ENCODE measurements around the gene ADAMTS7.
"Not testable (repeated sequence)": the region's sequence is repeated elsewhere in the genome, so short reads cannot be mapped to it uniquely, and the experiment has no call there.

The ADAMTS7 gene

DNA sequence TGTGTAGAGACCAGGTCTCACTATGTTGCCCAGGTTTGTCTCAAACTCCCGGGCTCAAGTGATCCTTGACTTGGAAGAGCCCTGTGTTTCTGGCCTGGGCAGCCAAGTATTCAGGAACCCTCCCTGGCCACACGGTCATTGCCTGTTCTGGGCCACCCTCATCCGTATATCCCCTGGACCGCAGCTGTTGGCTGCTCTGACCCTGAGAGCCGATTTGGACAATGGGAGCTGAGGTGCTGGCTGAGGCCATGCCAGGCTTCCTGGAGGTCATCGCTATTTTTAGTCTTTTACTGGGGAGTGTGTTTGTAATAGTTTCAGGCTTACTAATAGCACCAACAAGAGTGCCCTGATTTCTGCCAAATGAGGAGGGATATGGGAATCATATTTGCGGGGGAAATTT lies 60.7 kb downstream of the ADAMTS7 start:
- no peak for DNase-seq

DNA sequence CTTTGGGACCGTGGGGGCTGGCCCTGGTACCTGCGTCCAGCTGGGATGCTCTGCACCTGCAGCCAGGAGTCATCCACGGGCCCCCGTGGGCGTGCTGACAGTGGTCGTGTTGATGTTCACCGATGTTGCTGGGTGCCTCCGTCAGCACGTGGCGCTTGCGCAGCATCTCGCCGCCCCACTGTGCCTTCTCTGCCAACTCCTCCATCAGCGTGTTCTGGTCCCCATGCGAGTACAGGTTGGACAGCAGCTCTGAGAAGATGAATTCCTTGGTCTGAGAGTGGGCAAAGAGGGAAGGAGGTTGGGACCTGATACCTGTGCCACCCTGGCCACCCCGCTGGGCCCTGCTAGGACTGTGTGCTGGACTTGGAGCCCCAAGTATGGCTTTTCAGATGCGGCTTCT lies 61.4 kb downstream of the ADAMTS7 start:
- no peak for DNase-seq

DNA sequence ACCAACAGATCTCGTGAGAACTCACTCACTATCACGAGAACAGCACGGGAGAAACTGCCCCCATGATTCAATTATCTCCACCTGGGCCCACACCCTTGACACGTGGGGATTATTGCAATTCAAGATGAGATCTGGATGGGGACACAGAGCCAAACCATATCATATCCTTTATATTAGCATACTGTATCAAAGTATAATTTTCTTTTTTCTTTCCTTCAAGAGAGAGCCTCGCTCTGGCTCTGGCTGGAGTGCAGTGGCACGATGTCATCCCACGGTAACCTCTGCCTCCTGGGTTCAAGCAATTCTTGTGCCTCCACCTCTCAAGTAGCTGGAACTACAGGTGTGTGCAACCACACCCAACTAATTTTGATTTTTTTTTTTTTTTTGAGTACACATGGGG lies 63.4 kb downstream of the ADAMTS7 start:
- DNase-seq: not testable (repeated sequence)

DNA sequence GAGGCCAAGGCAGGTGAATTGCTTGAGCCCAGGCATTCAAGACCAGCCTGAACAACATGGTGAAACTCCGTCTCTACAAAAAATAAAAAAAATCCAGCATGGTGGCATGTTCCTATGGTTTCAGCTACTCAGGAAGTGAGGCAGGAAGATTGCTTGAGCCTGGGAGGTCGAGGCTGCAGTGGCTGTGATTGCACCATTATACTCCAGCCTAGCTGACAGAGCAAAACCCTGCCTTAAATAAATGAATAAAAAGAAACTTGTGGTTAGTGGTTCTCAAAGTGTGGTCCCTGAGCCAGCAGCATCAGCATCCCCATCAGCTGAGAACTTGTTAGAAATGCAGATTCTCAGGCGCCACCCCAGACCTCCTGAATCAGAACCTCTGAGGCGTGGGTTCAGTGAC lies 69.6 kb downstream of the ADAMTS7 start:
- not testable (repeated sequence) for DNase-seq

DNA sequence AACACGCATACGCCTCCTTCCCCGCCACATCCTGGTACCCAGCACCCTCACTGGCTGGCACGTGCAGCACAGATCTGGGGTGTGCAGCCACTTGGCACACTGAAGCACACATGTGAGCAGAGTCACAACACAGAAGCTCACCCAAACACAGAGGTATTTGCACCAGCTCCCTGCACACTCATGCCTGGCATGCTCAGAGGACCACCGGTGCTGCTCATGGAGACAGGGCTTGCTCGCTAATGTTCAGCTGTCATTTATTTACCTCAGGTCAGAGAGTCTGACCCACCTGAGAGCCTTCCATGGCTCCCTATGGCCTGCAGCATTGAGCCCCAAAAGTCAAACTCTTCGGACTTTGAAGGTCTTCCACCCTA lies 70.4 kb downstream of the ADAMTS7 start:
- no peak for DNase-seq

DNA sequence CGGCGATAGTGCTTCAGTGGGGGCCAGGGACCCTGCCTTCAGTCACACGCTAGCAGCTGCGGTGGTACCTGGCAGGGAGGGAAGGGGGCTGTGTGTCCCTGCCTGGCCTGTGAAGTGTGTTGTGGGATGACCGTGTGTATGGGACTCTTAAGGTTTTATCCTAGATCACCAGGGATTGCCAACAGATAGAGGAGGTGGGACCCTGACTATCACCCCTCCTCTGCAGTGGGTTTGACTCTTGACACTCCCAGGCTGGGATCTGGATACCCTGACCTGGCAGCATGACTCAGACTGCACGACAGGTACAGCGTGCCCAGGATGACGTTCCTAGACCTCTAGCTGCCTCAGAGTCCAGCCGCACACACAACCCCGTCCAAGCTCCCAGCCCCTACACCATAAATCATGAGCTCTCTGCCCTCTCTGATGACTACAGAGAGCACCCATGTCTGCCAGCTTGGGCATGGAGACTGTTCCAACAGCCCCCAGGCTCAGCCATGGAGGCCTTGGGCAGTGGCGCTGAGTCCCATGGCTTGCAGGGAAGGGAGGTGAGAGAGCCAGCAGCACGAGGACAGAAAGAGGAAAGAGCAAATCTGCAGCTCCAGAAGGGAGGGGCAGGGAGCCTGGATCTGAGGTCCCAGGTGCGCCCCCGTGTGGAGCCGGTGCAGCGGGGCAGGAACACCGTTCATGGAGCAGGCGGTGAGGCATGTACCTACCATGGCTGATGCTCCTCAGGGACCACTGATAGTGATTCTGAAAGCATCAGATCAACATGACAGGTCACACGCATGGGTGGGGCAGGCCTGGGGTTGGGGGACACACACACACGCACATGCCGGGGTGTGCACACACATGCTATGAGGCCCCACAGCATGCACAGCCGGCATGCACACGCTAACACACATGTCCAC lies 71.0 kb downstream of the ADAMTS7 start:
- peak; percentile 66 to 73 for DNase-seq

DNA sequence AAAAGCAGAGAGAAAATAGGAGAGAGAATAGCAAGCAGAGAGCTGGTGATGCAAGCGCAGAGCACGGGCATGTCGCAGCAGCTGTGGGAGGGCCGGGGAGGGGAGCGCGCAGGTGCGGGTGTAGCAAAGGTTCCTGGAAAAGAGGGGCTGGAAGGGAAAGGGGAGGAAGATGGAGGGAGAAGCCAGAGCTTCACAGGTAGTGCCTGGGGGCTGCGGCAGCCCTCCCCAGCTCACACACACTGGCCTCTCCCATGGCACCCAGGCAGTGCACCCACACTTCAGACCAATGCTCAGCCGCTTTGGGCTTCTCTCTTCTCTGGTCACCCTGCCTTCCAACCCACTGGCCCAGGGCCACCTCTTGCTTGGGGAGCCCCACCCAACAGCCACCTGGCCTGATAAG lies 72.1 kb downstream of the ADAMTS7 start:
- no peak for DNase-seq

DNA sequence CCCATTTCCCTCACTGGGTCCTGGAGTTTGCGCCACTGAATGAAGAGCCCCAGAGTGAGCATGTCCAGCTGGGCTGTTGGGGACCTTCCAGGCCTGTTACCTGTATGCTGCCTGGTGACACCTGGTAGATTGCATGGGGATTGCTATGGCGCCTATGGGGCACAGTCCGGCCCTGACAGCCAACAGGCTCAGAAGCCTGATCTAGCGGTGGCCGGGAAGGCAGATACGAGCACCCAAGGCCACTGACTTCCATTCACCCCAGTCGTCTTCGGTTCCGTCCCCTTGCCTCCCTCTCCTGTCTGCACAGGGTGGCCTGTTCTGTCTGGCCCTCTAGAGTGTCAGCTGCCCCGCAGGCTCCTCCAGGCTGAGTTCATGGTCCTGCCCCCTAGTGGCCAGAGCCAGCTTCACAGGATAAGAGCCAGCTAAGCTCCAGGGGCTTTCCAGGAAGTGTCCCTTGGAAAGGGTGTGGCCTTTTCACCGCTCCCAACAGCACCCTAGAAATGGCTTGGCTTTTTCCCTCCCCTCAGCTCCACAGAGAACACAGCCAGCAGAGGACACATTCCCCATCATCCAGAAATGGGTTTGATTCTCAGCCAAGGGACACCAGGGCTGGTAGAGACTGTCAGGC lies 73.2 kb downstream of the ADAMTS7 start:
- DNase-seq: peak; percentile 47 to 71

DNA sequence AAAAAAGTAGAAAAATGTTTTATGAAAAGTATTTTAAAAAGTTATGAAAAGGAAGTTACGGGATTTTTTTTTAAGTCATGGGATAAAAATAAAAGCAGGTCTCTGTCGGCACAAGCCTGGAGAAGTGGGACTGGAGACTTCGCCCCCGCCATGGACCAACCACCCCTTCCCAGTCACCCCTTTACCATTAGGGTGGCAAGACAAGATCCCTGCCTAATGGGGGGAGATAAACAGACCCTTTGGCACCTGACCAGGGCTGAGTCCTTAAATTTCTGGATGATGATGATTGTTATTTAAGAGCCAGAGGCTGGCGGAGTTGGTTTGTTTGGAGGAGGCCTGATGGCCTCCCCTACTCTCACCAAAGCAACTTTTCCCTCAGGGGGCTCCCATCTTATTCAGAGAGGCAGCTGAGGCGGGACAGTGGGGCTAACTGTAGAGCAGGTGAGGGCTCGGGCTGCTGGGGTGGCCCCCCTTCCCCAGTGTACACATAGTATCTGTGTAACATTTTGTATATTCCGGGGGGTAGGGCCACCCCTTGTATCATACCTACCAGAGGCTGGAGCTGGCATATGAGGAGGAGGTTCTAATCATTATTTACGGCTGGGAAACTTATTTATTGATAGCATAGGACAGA lies 74.0 kb downstream of the ADAMTS7 start:
- DNase-seq: no peak

DNA sequence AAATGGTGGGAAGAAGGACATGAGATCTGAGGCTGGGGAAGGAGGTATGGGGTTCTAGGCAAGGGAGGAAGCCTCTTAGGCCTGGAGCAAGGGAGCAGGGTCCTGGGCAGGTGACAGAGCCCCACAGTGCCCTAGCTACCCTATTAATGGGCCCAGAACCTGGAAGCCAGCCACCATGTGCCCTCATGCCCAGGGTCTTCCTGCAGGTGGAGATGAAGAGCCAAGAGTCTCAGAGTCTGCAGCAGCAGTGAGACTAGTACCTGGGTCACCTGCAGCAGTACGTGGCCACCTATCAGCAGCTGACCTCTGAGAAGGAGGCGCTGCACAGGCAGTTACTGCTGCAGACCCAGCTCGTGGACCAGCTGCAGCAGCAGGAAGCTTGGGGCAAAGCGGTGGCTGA lies 75.0 kb downstream of the ADAMTS7 start:
- DNase-seq: not testable (repeated sequence)

DNA sequence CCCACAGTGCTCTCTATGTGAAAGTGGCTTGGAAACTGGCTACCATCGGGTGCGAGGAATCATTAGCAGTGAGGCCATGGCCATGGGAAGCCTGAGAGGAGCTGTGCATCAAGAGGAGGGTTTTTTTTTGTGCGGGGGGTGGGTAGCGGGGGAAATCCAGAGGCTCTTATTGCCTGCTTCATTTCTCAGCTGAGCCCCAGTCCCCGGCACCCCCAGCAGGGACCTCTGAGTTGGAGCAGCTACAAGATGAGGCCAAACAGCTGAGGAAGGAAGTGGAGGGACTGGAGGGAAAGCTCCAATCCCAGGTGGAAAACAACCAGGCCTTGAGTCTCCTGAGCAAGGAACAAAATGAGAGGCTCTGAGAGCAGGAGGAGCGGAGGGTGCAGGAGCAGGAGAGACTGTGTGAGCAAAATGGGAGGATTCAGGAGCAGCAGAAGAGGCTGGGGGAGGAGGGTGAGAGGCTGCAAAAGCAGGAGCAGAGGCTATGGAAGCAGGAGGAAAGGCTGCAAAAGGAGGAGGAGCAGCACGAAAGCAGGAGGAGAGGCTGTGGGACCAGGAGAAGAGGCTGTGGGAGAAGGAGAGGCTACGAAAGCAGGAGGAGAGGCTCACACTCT lies 76.7 kb downstream of the ADAMTS7 start:
- DNase-seq: no peak

DNA sequence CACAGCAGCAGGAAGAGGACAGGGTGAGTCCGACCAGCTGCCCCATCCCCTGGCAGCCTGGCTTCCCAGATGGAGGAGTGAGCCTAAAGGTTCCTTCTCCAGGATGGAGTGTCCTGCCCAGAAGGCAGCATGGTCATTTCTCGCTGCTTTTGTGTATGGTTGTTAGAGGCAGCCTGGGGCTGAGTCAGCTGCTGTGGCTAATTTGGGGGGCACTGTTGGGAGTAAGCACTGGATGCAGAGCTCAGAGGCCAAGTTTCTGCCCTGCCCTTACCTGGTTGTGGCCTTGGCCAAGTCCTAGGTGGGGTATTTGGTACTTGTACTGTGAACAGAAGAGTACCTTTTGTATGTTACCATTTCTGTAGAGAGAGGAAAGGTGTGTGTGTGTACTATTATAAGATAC lies 78.6 kb downstream of the ADAMTS7 start:
- no peak for DNase-seq

DNA sequence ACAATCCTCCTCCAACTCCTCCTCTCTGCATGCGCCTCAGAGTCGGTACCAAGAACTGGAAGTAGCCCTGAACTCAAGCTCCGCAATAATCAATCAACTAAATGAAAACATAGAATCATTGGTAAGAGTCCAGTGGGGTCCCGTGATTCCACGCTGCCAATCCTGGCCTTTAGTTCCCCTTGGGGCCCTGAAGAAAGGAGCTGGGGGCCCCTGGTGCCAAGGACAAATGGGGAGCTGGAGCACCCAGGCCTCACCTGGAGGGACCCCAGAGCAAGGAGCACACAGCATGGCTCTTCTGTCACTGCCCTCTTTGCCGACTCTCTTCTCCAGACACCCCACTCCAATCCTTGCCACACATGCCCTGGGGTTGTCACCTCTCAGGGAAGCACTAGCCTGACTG lies 80.3 kb downstream of the ADAMTS7 start:
- DNase-seq: no peak

DNA sequence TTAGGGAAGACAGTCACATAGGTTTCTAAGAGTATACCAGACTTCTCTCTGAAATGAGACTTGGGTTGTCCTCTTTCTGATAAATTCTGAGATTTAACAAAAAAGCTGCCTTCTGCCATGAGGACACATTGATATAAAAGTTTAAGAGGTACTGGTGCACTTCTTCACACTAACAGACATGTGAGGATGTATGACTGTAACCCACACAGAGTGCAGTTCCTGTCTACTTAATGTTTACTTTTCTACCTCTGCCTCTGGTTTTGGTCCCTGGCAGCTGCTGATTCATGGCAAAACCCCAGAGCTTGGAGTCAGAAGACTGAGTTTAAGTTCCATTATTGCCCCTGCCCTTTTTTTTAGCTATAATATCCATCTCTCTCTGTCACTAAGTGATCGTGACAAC lies 82.8 kb downstream of the ADAMTS7 start:
- DNase-seq: not testable (repeated sequence)

DNA sequence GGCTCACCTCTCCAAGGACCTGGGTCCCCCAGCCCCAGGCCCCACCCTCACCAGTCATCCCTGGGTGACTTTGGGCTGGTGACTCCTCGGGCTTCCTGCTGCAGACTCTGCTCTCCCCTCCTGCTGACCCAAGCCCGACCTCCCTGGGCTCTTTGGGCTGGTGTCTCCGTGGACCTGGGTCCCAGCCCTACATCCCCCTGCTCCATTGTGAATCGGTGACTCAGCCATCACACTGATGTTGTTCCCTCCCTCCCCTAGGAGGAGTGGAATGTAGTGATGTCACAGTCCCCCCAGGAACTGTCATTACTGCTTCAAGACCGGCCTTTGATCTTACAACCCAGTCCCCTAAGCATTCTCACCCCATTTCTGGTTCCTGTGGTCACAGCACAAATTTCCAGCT lies 83.7 kb downstream of the ADAMTS7 start:
- DNase-seq: no peak

DNA sequence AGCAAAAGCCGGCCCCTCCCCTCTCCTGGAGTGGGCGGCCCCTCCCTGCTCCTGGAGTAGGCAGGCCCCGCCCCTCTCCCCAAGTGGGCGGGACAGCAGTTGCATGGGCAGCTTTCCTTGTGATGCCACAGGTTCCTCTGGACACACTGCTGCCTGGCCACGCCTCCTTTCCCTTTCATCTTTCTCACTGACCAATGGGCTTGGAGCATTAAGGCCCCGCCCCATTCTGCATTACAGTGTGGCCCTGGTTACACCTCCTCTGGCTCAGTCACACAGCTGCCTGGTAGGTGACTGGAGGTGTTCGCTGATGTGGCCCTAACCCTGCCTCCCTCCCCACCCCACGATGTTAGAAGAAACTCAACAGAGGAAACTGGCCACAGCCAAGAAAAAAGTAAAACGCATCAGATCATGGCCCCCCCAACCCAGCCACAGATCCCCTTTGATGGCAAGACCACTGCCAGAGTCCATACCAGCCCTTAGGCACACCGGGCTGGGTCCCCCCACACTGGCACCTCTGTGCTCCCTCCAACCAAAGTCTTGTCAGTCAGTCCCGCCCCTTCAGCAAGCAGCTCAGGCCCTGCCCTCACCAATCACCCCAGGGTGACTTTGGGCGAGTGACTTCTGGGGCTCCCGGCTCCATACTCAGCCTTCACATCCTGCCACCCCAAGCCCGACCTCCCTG lies 84.3 kb downstream of the ADAMTS7 start:
- DNase-seq: no peak

DNA sequence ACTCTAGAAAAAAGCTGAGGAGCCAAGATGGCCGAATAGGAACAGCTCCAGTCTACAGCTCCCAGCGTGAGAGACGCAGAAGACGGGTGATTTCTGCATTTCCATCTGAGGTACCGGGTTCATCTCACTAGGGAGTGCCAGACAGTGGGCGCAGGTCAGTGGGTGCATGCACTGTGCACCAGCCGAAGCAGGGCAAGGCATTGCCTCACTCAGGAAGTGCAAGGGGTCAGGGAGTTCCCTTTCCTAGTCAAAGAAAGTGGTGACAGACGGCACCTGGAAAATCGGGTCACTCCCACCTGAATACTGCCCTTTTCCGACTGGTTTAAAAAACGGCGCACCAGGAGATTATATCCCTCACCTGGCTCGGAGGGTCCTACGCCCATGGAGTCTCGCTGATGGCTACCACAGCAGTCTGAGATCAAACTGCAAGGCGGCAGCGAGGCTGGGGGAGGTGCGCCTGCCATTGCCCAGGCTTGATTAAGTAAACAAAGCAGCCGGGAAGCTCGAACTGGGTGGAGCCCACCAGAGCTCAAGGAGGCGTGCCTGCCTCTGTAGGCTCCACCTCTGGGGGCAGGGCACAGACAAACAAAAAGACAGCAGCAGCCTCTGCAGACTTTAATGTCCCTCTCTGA lies 91.3 kb downstream of the ADAMTS7 start:
- DNase-seq: not testable (repeated sequence)

DNA sequence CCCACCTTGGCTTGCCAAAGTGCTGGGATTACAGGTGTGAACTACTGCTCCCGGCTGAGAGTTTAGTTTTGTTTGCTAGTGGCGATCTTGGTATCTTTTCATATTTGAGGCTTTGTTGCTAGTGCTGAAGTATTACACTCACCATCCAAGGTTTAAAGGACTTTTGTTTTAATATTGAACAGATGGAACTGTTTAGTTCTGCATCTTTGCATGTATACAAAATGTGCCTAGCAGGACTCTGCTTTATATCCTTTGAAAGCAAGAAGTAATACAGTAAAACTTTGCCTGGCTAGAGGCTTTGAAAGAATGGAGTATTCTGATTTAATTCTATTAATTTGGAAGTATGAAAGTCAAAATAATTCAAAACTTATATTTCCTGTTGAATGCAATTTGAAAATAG lies 92.4 kb downstream of the ADAMTS7 start:
- DNase-seq: no peak

DNA sequence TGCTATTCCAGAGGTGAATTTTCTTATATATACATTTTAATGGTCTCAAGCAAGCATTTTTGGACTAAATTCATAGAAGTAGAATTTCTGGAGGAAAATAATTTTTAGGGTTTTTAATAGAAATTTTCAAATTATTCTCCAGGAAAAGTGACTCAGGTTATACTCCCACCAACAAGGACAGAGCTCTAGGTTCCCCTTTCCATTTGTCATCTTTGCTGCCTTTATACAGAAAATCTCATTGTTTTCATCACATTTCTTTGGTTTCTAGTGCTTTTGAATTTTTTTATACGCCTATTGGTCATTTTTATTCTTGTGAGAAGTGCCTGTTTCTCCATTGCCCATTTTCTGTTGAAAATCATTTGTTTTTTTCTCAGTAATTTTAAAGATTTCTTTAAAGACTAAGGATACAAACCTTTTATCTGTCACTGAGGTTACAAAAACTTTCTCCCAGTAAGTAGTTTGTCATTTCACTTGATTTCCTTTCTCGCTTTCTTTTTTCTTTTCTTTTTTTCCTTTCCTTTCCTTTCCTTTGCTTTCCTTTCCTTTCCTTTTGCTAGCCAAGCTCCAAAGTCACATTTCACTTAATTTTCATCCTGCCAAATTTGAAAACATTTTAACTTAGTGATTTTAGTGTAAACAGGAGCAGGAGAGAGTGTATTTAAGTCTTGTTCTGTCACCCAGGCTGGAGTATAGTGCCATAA lies 93.2 kb downstream of the ADAMTS7 start:
- DNase-seq: no peak

DNA sequence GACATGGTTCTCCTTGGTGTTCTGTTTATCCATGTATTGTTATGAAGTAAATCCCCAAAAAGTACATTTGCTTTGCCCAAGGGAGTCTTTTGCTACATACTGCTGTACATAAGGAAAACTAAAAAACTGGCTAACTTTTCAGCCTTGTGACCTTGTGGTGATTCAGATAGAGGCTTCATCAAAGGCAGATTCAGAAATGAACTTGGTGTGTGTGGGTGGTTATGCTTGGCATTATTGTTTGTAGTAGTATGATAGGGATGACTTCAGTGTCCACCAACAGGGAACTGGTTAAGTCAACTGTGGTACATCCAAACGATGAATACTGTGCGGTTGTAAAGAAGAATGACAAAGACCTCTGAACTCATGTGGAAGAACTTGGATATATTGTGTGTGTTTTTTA lies 94.6 kb downstream of the ADAMTS7 start:
- DNase-seq: no peak

DNA sequence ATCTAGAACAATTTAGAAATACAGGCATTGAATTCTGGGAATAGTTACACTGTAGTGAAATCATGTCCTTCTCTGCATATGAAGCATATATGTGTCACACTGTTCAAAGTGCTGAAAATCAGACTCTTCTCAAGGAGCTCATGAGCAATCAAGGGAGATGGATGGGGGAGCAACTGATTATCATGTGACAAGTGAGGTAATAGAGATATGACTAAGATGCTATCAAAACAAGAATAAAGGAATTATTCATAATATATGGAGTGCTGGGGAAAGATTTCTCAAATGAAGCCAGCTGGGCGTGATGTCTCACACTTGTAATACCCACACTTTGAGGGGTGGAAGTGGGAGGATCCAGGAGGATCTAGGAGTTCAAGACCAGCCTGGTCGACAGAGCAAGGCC lies 95.3 kb downstream of the ADAMTS7 start:
- no peak for DNase-seq

DNA sequence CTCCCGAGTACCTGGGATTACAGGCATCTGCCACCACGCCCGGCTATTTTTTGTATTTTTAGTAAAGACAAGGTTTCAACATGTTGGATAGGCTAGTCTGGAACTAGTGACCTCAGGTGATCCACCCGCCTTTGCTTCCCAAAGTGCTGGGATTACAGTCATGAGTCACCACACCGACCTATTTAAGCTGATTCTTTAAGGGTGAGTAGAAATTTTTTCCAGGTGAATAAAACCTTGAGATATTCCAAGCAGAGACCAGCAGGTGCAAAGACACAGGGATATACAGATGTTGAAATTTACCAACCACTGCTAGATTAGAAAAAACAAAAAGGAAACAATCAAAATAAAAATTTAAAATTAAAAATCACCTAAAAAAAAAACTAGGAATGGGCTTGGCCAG lies 95.8 kb downstream of the ADAMTS7 start:
- DNase-seq: no peak

Measured in stimulated activated CD4-positive, alpha-beta T cell treated with anti-CD3 and anti-CD28 coated beads, Interleukin-2, amount 100 ng/mL, for 48 hours (primary cell).